Stimulated activated CD8-positive, alpha-beta memory T cell treated with anti-CD3 and anti-CD28 coated beads, Interleukin-7, amount 100 ng/mL, for 4 hours (primary cell): ENCODE results near the gene LPCAT4.
A peak's percentile ranks its signal among the peaks of the same experiment; 100 is the strongest.

ENCODE experiments used
- DNase-seq, 2 donors: peaks; one replicate each; pipeline ENCODE4 v3.0.0-alpha.2; 2020; ENCODE audit warnings: low read depth in 2 of 2

LPCAT4 gene

DNA sequence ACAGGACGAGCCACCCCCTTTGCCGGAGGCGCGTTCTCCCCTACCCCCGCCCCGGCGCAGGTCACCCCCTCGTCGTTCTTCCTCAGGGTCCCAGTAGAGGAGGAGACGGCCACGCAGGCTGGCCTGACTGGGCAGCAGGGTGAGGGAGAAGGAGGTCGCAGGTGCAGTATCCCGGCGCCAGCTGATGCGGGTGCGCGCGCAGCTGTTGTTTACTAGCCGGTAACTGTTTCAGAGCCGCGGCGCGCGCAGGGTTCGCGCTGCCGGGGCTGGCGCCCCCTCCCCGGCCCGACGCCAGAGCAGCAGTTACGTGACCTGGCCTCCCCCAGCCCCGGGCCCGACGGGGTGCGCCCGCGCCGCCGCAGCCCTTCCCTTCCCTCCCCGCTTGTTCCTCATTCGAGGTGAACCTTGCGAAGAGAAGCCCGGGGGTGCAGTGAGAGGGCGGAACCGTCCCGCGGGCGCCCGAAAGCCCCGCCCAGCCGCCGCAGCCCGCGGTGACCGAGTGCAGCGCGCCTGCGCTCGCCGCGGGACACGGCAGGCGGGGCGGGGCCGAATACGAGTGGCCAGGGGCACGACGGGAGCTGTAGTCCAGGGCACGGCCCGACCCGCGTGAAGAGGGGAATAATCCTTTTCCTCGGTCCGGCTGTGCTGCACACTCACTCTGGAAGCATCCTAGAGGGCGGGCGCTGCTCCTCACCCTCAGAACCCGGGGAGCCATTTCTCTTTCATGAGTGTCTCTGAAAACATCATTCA lies 29.3 kb downstream of the LPCAT4 start, which contains the start of gene SLC12A6:
SLC12A6 (minus strand) TSS at position 225 of the 750 bp plus-strand sequence. CDS start 1,101 bp downstream, outside the sequence.
- peak; percentile 71 to 89 for DNase-seq

DNA sequence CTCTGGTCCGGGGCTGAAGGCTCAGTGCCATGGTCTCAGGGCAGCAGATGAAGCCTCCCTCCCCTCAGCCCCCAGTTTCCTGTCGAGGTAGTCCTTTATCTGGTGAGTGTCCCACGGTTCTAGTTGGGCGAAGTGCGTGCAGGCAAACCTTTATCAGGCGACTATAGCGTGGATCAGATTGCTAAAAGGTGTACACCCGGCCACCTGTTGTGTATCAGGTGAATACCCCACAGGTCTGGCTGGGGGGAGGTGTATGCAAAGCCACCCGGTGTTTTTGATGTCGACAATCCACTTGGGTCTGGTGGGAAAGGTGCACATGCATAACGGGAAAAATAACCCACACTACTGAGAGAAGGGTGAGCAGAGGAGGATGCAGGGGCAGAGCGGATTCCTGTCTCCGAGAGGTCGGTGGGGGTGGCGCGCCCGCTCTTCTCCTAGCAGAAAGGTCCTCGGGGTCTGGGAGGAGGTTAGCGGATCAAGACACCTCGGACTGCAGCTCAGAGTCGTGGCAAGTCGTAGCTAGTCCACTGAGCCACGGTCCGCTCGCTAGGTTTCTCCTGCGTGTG lies 29.9 kb downstream of the LPCAT4 start:
- DNase-seq = peak in 1 of 2 donors; percentile 15

- DNase-seq = no peak
These were observed 30.6 kb downstream of the LPCAT4 start for GRCh38 chr15:34336231-34336990.

GRCh38 chr15:34335176-34336032 lies 31.6 kb downstream of the LPCAT4 start:
- DNase-seq = no peak

- DNase-seq = no peak
These were observed 32.3 kb downstream of the LPCAT4 start for GRCh38 chr15:34334672-34335071.

GRCh38 chr15:34332553-34333120 lies 34.4 kb downstream of the LPCAT4 start:
- no peak for DNase-seq

DNA sequence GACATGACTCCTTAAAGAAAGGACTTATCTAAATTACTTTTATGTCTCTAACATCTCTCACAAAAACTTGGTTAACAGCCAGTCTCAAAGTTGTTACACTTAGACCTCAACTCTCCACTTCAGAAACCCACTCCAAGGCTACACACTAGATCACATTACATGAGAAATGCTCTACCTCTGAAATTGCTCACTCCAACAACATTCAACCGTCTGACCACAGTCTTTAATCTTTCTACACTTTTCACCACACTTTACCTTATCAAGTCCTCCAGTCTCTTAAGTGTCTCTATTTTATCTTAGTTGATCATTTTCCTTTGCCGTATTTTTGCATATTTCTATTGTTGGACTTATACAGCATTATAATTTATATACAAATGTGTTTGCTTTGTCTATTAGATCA lies 35.2 kb downstream of the LPCAT4 start:
- no peak for DNase-seq

GRCh38 chr15:34330279-34330678 lies 36.7 kb downstream of the LPCAT4 start:
- DNase-seq = no peak

GRCh38 chr15:34329006-34329405 lies 38.0 kb downstream of the LPCAT4 start:
- DNase-seq = no peak

- no peak for DNase-seq
These were observed 39.1 kb downstream of the LPCAT4 start for GRCh38 chr15:34327906-34328305.

DNA sequence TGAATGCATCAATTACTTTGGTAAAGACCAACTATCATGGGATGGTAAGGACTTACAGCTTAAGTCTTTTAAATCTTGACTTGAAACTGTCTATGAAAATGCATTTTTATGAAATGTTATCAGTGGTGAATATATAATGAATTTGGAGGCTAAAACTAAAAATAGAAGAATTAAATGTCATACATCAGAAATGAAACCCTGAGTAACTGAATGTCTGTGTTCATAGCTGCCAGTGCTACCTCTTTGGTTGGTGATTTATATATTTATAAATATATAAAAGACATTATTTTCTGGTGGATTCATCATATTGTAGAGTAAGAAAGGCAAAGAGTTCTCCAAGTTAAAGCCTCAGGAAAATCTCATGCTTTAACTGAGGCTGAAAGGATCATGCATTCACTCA lies 41.6 kb downstream of the LPCAT4 start:
- DNase-seq = no peak

GRCh38 chr15:34324933-34325332 lies 42.1 kb downstream of the LPCAT4 start:
- DNase-seq = no peak

- no peak for DNase-seq
These were observed 43.8 kb downstream of the LPCAT4 start for GRCh38 chr15:34323217-34323616.

GRCh38 chr15:34318277-34319079 lies 48.5 kb downstream of the LPCAT4 start:
- DNase-seq = no peak

DNA sequence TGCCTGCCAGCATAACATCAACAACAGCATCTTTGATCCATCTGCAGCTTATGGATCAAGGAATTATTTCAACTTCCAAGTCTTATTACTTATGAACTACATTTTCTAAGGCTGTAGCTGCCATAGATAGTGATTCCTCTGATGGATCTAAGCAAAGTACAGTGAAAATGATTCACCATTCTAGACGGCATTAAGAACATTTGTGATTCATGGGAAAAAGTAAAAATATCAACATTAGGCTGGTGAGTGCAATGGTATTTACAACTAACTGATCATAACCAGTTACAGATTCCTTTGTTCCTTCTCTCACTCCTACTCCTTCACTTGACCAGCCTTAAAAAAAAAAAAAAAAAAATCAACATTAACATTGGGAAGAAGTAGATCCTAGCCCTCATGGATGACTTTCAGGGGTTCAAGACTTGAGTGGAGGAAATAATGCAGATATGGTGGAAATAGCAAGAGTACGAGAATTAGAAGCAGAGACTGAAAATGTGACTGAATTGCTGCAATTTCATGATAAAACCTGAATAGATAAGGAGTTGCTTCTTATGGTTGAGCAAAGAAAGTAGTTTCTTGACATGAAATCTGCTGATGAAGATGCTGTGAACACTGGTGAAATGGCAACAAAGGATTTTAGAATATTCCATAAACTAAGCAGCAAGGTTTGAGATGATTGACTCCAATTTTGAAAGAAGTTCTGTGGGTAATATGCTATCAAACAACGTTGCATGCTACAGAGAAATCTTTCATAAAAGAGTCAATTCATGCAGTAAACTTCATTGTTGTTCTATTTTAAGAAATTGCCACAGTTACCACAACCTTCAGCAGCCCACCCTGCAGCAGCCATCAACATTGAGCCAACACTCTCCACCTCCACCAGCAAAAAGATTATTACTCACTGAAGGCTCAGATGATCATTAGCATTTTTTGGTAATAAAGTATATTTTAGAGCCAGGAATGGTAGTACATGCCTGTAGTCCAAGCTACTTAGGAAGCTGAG lies 52.2 kb downstream of the LPCAT4 start:
- DNase-seq = no peak

- no peak for DNase-seq
These were observed 55.4 kb downstream of the LPCAT4 start for GRCh38 chr15:34311563-34311962.
